H1 (cell line): ENCODE measurements around the gene WDR1. TPM values are rescaled to one million over a fixed set of nuclear protein-coding genes. Genes with fewer than 3 reads are reported as not detected.

Experiments
- CTCF ChIA-PET: fragments of 300-600 bp; sonication (Branson Sonifier 250); formaldehyde crosslinking; loops from one replicate; lab custom pipeline; 2021; ENCODE audit not compliant: partially characterized antibody; lab: Charles Lee
- POLR2A ChIA-PET: fragments of 300-600 bp; sonication (Branson Sonifier 250); formaldehyde crosslinking; loops from one replicate; lab custom pipeline; 2021; ENCODE audit warnings: inconsistent platforms; ENCODE audit not compliant: partially characterized antibody; lab: Charles Lee
- DNase-seq, 2 experiments: peaks; one replicate each; pipeline versions ENCODE4 v3.0.0 to v3.0.0-alpha.2; 2010 to 2022; ENCODE audit warnings: low spot score in 2 of 2, low read depth in 1 of 2, mixed read lengths in 1 of 2
- FAIRE-seq: peaks from 2 replicates; lab custom pipeline; 2011; peaks lifted over from hg19 to GRCh38; lab: Jason Lieb, UNC
- H2AFZ ChIP-seq: 2 replicates; pipeline ENCODE4 v1.8.1; 2012; ENCODE audit warnings: low read length, inconsistent platforms
- H2AK5ac ChIP-seq: 2 replicates; pipeline ENCODE4 v1.6.1; 2013; ENCODE audit warnings: low read depth, low read length
- H2BK120ac ChIP-seq: replicated peaks from 2 replicates; pipeline ENCODE3; 2013; ENCODE audit warnings: low read depth, low read length, inconsistent platforms
- H2BK12ac ChIP-seq: 2 replicates; pipeline ENCODE4 v1.6.1; 2013; ENCODE audit warnings: low read depth, low read length
- H2BK15ac ChIP-seq: 2 replicates; pipeline ENCODE4 v1.6.1; 2013; ENCODE audit warnings: low read length
- H2BK20ac ChIP-seq: 2 replicates; pipeline ENCODE4 v1.6.1; 2013; ENCODE audit warnings: low read length
- H2BK5ac ChIP-seq: 2 replicates; pipeline ENCODE4 v1.6.1; 2013; ENCODE audit warnings: low read depth, low read length
- H3K14ac ChIP-seq: 2 replicates; pipeline ENCODE4 v1.6.1; 2013; ENCODE audit warnings: inconsistent platforms; ENCODE audit not compliant: insufficient read length
- H3K18ac ChIP-seq: 2 replicates; pipeline ENCODE4 v1.6.1; 2013; ENCODE audit warnings: low read length; ENCODE audit errors: extremely low read depth
- H3K23ac ChIP-seq: 2 replicates; pipeline ENCODE4 v1.6.1; 2013; ENCODE audit warnings: inconsistent platforms; ENCODE audit not compliant: insufficient read length
- H3K23me2 ChIP-seq: 2 replicates; pipeline ENCODE4 v1.6.1; 2013; ENCODE audit warnings: low read depth, low read length
- H3K27ac ChIP-seq: 2 replicates; pipeline ENCODE4 v1.6.1; 2011; ENCODE audit warnings: low read depth, low read length, inconsistent platforms
- H3K27me3 ChIP-seq, 4 experiments: replicated peaks in 1 of 4; 1 replicate in 1 of 4; 2 replicates in 3 of 4; pipeline versions ENCODE4 v1.6.1 to v1.8.1; 2011 to 2013; ENCODE audit warnings: low read length in 3 of 4, mild to moderate bottlenecking in 3 of 4, inconsistent platforms in 2 of 4, mixed read lengths in 2 of 4, moderate library complexity in 1 of 4; ENCODE audit not compliant: control insufficient read depth in 3 of 4, insufficient read depth in 3 of 4; ENCODE audit errors: extremely low read depth in 1 of 4
- H3K36me3 ChIP-seq, 4 experiments: 2 replicates each; pipeline versions ENCODE4 v1.6.1 to v1.8.1; 2011 to 2013; ENCODE audit warnings: mild to moderate bottlenecking in 4 of 4, low read length in 3 of 4, moderate library complexity in 2 of 4, control low read depth in 1 of 4, inconsistent platforms in 1 of 4; ENCODE audit not compliant: insufficient read depth in 4 of 4, control insufficient read depth in 2 of 4
- H3K4ac ChIP-seq: replicated peaks from 2 replicates; pipeline ENCODE3; 2013; ENCODE audit warnings: low read length, low read depth, mixed read lengths, inconsistent platforms; ENCODE audit not compliant: insufficient read length
- H3K4me1 ChIP-seq, 4 experiments: replicated peaks in 1 of 4; 1 replicate in 1 of 4; 2 replicates in 3 of 4; pipeline versions ENCODE4 v1.6.1 to v1.8.1; 2011 to 2013; ENCODE audit warnings: low read length in 3 of 4, inconsistent platforms in 2 of 4, mixed read lengths in 1 of 4; ENCODE audit not compliant: insufficient read depth in 4 of 4, control insufficient read depth in 3 of 4
- H3K4me2 ChIP-seq, 2 experiments: 2 replicates each; pipeline versions ENCODE4 v1.6.1 to v1.8.1; 2011 to 2013; ENCODE audit warnings: low read depth in 2 of 2, low read length in 2 of 2, control low read depth in 1 of 2, inconsistent platforms in 1 of 2, mild to moderate bottlenecking in 1 of 2; ENCODE audit not compliant: insufficient read depth in 1 of 2
- H3K4me3 ChIP-seq, 4 experiments: fragments of 200-600, 300-600 bp in 1 of 4; sonication (generic), shearing (Covaris generic), sonication (Bioruptor Twin) in 1 of 4; 2 replicates each; pipeline versions ENCODE4 v1.5.1 to v1.8.1; 2011 to 2016; ENCODE audit warnings: low read length in 4 of 4, low read depth in 3 of 4, control low read depth in 2 of 4, inconsistent platforms in 2 of 4, mild to moderate bottlenecking in 2 of 4, mixed read lengths in 1 of 4, moderate library complexity in 1 of 4; ENCODE audit not compliant: insufficient read depth in 2 of 4; ENCODE audit errors: extremely low read depth in 1 of 4
- H3K56ac ChIP-seq: replicated peaks from 2 replicates; pipeline ENCODE3; 2013; ENCODE audit warnings: low read depth, mild to moderate bottlenecking, mixed read lengths, low read length, inconsistent platforms; ENCODE audit not compliant: insufficient read length
- H3K79me1 ChIP-seq: 2 replicates; pipeline ENCODE4 v1.6.1; 2013; ENCODE audit warnings: low read depth, low read length, control low read depth
- H3K79me2 ChIP-seq, 2 experiments: 2 replicates each; pipeline versions ENCODE4 v1.6.1 to v1.8.1; 2012 to 2013; ENCODE audit warnings: low read length in 2 of 2, mild to moderate bottlenecking in 2 of 2, inconsistent platforms in 1 of 2; ENCODE audit not compliant: insufficient read depth in 2 of 2, control insufficient read depth in 1 of 2
- H3K9ac ChIP-seq, 4 experiments: replicated peaks in 1 of 4; 1 replicate in 1 of 4; 2 replicates in 3 of 4; pipeline versions ENCODE4 v1.6.1 to v1.8.1; 2011 to 2013; ENCODE audit warnings: low read depth in 3 of 4, low read length in 3 of 4, control low read depth in 2 of 4, mild to moderate bottlenecking in 2 of 4, moderate library complexity in 2 of 4, inconsistent platforms in 1 of 4; ENCODE audit errors: extremely low read depth in 1 of 4
- H3K9me3 ChIP-seq, 2 experiments: 2 replicates each; pipeline versions ENCODE4 v1.6.1 to v1.8.1; 2012 to 2013; ENCODE audit warnings: mild to moderate bottlenecking in 2 of 2, moderate library complexity in 2 of 2, control low read depth in 1 of 2, inconsistent platforms in 1 of 2, low read depth in 1 of 2, low read length in 1 of 2, mixed read lengths in 1 of 2; ENCODE audit not compliant: insufficient read depth in 2 of 2
- H4K20me1 ChIP-seq, 2 experiments: replicated peaks in 1 of 2; 2 replicates each; pipeline versions ENCODE3 to v1.8.1; 2011 to 2013; ENCODE audit warnings: inconsistent platforms in 2 of 2, low read length in 2 of 2, mild to moderate bottlenecking in 1 of 2; ENCODE audit not compliant: insufficient read depth in 2 of 2, control insufficient read depth in 1 of 2
- H4K5ac ChIP-seq: 2 replicates; pipeline ENCODE4 v1.6.1; 2013; ENCODE audit warnings: low read length, low read depth, mixed read lengths, inconsistent platforms; ENCODE audit not compliant: insufficient read length
- H4K8ac ChIP-seq: 2 replicates; pipeline ENCODE4 v1.8.0; 2013; ENCODE audit warnings: mild to moderate bottlenecking, moderate library complexity, low read length, inconsistent platforms; ENCODE audit not compliant: insufficient read depth; ENCODE audit errors: extremely low read depth
- H4K91ac ChIP-seq: replicated peaks from 2 replicates; pipeline ENCODE3; 2013; ENCODE audit warnings: low read length, mixed read lengths, inconsistent platforms; ENCODE audit not compliant: insufficient read length
- HDAC2 ChIP-seq, 2 experiments: fragments of 300-600 bp in 1 of 2; sonication (generic) in 1 of 2; IDR thresholded peaks; 2 replicates each; pipeline ENCODE4 v1.6.1; 2011 to 2012; ENCODE audit warnings: low read depth in 2 of 2, low read length in 2 of 2, mild to moderate bottlenecking in 2 of 2, moderate library complexity in 2 of 2, borderline replicate concordance in 1 of 2, inconsistent platforms in 1 of 2
- KDM4A ChIP-seq: IDR thresholded peaks from one replicate; pipeline ENCODE4 v1.7.1; 2012; ENCODE audit warnings: low read depth, mild to moderate bottlenecking, moderate library complexity, low read length, inconsistent platforms; ENCODE audit not compliant: severe bottlenecking
- RNF2 ChIP-seq: fragments of 200-900, 300-1000 bp; sonication (generic); IDR thresholded peaks from 2 replicates; pipeline ENCODE4 v1.7.1; 2016; ENCODE audit warnings: borderline replicate concordance, low read depth, mild to moderate bottlenecking, antibody characterized with exemption, low read length; ENCODE audit not compliant: poor library complexity, severe bottlenecking; ENCODE audit errors: missing control alignments
- SAP30 ChIP-seq: fragments of 300-600 bp; sonication (generic); IDR thresholded peaks from 2 replicates; pipeline ENCODE4 v1.7.1; 2012; ENCODE audit warnings: low read length, moderate library complexity, mild to moderate bottlenecking, inconsistent platforms; ENCODE audit not compliant: insufficient read depth, insufficient replicate concordance
- SIN3A ChIP-seq, 2 experiments: IDR thresholded peaks in 1 of 2; conservative IDR thresholded peaks in 1 of 2; 2 replicates each; pipeline ENCODE4 v1.6.1; 2011 to 2012; ENCODE audit warnings: low read length in 2 of 2, improper control_type of control experiment in 1 of 2, low read depth in 1 of 2, mild to moderate bottlenecking in 1 of 2
- SP4 ChIP-seq: IDR thresholded peaks from 2 replicates; pipeline ENCODE4 v1.6.1; 2012; ENCODE audit warnings: low read length, inconsistent platforms
- ZNF274 ChIP-seq: IDR thresholded peaks from 2 replicates; pipeline ENCODE4 v1.7.0; 2012; ENCODE audit warnings: low read length, borderline replicate concordance; ENCODE audit errors: extremely low read depth
- WGBS, 2 experiments: shearing (Covaris generic) in 1 of 2; methylation state at CpG; one replicate each; pipeline versions ENCODE4 v1.1.6 to v1.1.7; 2013 to 2015; ENCODE audit warnings: low lambda C conversion rate in 2 of 2, mixed read lengths in 2 of 2, inconsistent platforms in 1 of 2, low coverage in 1 of 2, missing lambda C conversion rate in 1 of 2; ENCODE audit not compliant: insufficient replicate concordance in 2 of 2, insufficient coverage in 1 of 2, insufficient read length in 1 of 2; ENCODE audit errors: extremely low coverage in 1 of 2, missing lambda C conversion rate in 1 of 2; 5-methylcytosine and 5-hydroxymethylcytosine counted together
- polyA plus RNA-seq, 7 experiments: library from polyadenylated mRNA; depleted of rRNA in 3 of 7; stranded (reverse) in 5 of 7; unstranded in 2 of 7; fragments of >200 nt in 5 of 7; fragments of 200-250 nt in 2 of 7; gene quantifications; 1 replicate in 5 of 7; 2 replicates in 1 of 7; 4 replicates in 1 of 7; pipeline versions ENCODE4 v1.2.1 to v1.2.3, GENCODE V29; 2011 to 2013; ENCODE audit warnings: missing spikeins in 2 of 7, mixed read lengths in 2 of 7
- total RNA-seq: library from RNA; stranded (reverse); fragmentation: NEBNext Ultra II Directional; extraction: Animal tissue kit (Norgen Biotek cat#: 25700); gene quantifications from 2 replicates; pipeline ENCODE4 v1.2.1, GENCODE V29; 2021
- TF ChIP-seq, protein P1 (sequence below): IDR thresholded peaks from 2 replicates; pipeline ENCODE4 v1.6.1; 2012; ENCODE audit warnings: low read length, inconsistent platforms

Gene WDR1
- total and polyA plus RNA-seq, 2 of the 8 experiments (the other 6 are each of a cell fraction or from before 2014, with no cell fraction given) = 315 to 377 TPM

DNA sequence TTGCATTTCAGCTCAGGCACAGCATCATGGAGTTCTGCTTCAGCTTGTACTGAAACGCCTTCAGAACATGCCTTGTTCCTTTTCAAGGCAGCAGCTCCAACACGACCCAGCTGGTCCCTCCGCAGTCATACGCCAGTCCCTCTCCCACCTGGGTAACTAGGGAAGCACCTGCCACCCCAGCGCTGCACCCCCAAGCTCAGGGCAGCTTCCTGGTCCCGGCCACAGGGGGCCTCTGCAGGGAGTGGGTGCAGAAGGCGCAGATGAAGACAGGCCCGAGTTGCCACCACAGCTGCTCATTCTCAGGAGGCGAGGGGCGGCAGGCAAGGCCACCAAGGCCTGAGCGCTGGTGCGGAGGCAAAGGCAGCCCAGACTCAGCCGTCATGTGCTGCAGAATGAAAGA is 21.8 kb downstream of the WDR1 start:
- FAIRE-seq = no peak
- TF ChIP-seq HDAC2 (IDR thresholded peaks at IDR 0.05; ENCODE audit: borderline replicate concordance in 1 of 2, low read depth in 2 of 2, low read length in 2 of 2) = no peak
- TF ChIP-seq SIN3A (conservative IDR thresholded peaks at IDR 0.05 in 1 of 2, IDR thresholded peaks at IDR 0.05 in 1 of 2; ENCODE audit: low read depth in 1 of 2, low read length in 2 of 2) = no peak
- no peak for TF ChIP-seq SAP30
- TF ChIP-seq ZNF274 = no peak
- TF ChIP-seq KDM4A = no peak
- TF ChIP-seq, protein P1, sequence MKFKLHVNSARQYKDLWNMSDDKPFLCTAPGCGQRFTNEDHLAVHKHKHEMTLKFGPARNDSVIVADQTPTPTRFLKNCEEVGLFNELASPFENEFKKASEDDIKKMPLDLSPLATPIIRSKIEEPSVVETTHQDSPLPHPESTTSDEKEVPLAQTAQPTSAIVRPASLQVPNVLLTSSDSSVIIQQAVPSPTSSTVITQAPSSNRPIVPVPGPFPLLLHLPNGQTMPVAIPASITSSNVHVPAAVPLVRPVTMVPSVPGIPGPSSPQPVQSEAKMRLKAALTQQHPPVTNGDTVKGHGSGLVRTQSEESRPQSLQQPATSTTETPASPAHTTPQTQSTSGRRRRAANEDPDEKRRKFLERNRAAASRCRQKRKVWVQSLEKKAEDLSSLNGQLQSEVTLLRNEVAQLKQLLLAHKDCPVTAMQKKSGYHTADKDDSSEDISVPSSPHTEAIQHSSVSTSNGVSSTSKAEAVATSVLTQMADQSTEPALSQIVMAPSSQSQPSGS = no peak
- TF ChIP-seq RNF2 = no peak
- TF ChIP-seq SP4 = no peak

More for the DNA sequence above, 21.8 kb downstream of the WDR1 start:
- peaks cover 37 to 53% of the 10 kb centered on the region in 2 experiments for H4K20me1 ChIP-seq
- POLR2A ChIA-PET = interaction anchor here (1.3 to 14.7 kb wide), 7 partner anchors 9 to 30 kb away, joined by 3 to 197 read pairs (median 4); partner anchors contain the start of gene WDR1
- no peak overlapping the region for H2AK5ac ChIP-seq
- H3K4ac ChIP-seq = no peak overlapping the region
- H3K27me3 ChIP-seq = no peaks in the 10 kb centered on the region
- no peak overlapping the region for H4K5ac ChIP-seq
- H3K23ac ChIP-seq = no peak overlapping the region
- no peak overlapping the region for H3K4me3 ChIP-seq
- no peak overlapping the region for H3K9ac ChIP-seq
- H3K4me2 ChIP-seq = no peak overlapping the region
- 86% methylated on average over 13 of the region's 13 CpGs; no CpG with 5 or more reads in 1 of the 2 experiments for WGBS, 2 experiments
- no peak overlapping the region for H3K27ac ChIP-seq
- H2BK12ac ChIP-seq = no peak overlapping the region
- H2BK5ac ChIP-seq = peak overlapping the region; percentile 49; the same call in 1 of the 2 replicates
- H3K14ac ChIP-seq = no peak overlapping the region
- no peak for DNase-seq
- H2AFZ ChIP-seq = no peak overlapping the region
- no peak overlapping the region for H2BK20ac ChIP-seq
- peaks cover 0 to 16% (median 9%) of the 10 kb centered on the region in 4 experiments; a peak in 5 of 7 replicates for H3K4me1 ChIP-seq
- H2BK15ac ChIP-seq = no peak overlapping the region
- H3K56ac ChIP-seq = no peak overlapping the region
- no peaks in the 10 kb centered on the region; the same call in 1 of the 2 replicates for H3K23me2 ChIP-seq
- no peaks in the 10 kb centered on the region for H3K9me3 ChIP-seq
- H4K91ac ChIP-seq = no peak overlapping the region
- peaks cover 40 to 92% (median 73%) of the 10 kb centered on the region in 4 experiments for H3K36me3 ChIP-seq
- H4K8ac ChIP-seq = no peak overlapping the region
- CTCF ChIA-PET = interaction anchor here (1.8 kb wide), 1 partner anchor 10 kb away, joined by 5 read pairs; no protein-coding TSS in a partner anchor
- H2BK120ac ChIP-seq = no peak overlapping the region
- peaks cover 0 to 98% of the 10 kb centered on the region in 2 experiments; a peak in 2 of 4 replicates for H3K79me2 ChIP-seq
- no peak overlapping the region for H3K18ac ChIP-seq
- peaks cover 39% of the 10 kb centered on the region for H3K79me1 ChIP-seq
